Gastrocnemius medialis (tissue), 4 donors: ENCODE results near the gene LUC7L3. TPM values are rescaled to one million over a fixed set of nuclear protein-coding genes. Genes with fewer than 3 reads are reported as not detected.

Source experiments
- ATAC-seq, 2 donors: fragments of 150-250 bp; one replicate each; pipeline ENCODE4 v1.9.1; 2016
- DNase-seq, 2 donors: peaks; one replicate each; pipeline ENCODE4 v3.0.0-alpha.2; 2019
- H3K27ac ChIP-seq, 4 donors: fragments of 200-600 bp; sonication (generic); 1 replicate in 1 of 4; 2 replicates in 3 of 4; pipeline ENCODE4 v1.5.1; 2016 to 2018; ENCODE audit warnings: mild to moderate bottlenecking in 2 of 4, moderate library complexity in 1 of 4
- H3K27me3 ChIP-seq, 3 donors: fragments of 200-600 bp; sonication (generic) in 2 of 3; 1 replicate in 1 of 3; 2 replicates in 2 of 3; pipeline versions ENCODE4 v1.5.1 to v1.6.0; 2016 to 2019; ENCODE audit warnings: mild to moderate bottlenecking in 1 of 3, moderate library complexity in 1 of 3
- H3K36me3 ChIP-seq, 2 donors: fragments of 200-600 bp; sonication (generic) in 1 of 2; one replicate each; pipeline ENCODE4 v1.5.1; 2017 to 2018
- H3K4me1 ChIP-seq, 2 donors: fragments of 200-600 bp; sonication (generic) in 1 of 2; one replicate each; pipeline ENCODE4 v1.5.1; 2016 to 2017; ENCODE audit warnings: mild to moderate bottlenecking in 2 of 2
- H3K4me3 ChIP-seq, 4 donors: fragments of 200-600 bp; sonication (generic) in 3 of 4; 1 replicate in 1 of 4; 2 replicates in 3 of 4; pipeline ENCODE4 v1.5.1; 2016 to 2019; ENCODE audit warnings: mild to moderate bottlenecking in 2 of 4
- H3K9me3 ChIP-seq, 3 donors: fragments of 200-600 bp; sonication (generic) in 2 of 3; 1 replicate in 1 of 3; 2 replicates in 2 of 3; pipeline ENCODE4 v1.5.1; 2016 to 2019
- POLR2A ChIP-seq, 2 donors: fragments of 450-650 bp; IDR thresholded peaks; one replicate each; pipeline ENCODE4 v1.6.1; 2017; ENCODE audit warnings: antibody characterized with exemption in 2 of 2, mild to moderate bottlenecking in 2 of 2, moderate library complexity in 2 of 2
- in situ Hi-C, 4 donors: fragments of 200-750 bp; cut with MboI; loops; one replicate each; pipeline versions ENCODE4 v1.15.0 to v1.8.0; 2017; ENCODE audit warnings: low sequenced_read_pairs in 4 of 4
- intact Hi-C: fragments of 100-400 bp; cut with DNase I; formaldehyde crosslinking; loops from one replicate; pipeline ENCODE4 v1.15.1; 2023; ENCODE audit warnings: low total_unique reads
- total RNA-seq, 4 donors: library from RNA; depleted of rRNA; stranded (reverse); fragments of >200 nt; gene quantifications; one replicate each; pipeline versions ENCODE4 v1.1.0 to v1.2.3, GENCODE V29; 2016
- TF ChIP-seq, protein P1 (sequence below), 5 experiments: fragments of 450-650 bp in 3 of 5; fragments of 200-600 bp in 2 of 5; sonication (generic) in 2 of 5; IDR thresholded peaks in 4 of 5; conservative IDR thresholded peaks in 1 of 5; 1 replicate in 4 of 5; 2 replicates in 1 of 5; pipeline ENCODE4 v1.5.1; 2016 to 2019; ENCODE audit warnings: antibody characterized with exemption in 5 of 5, mild to moderate bottlenecking in 3 of 5, moderate library complexity in 3 of 5

The LUC7L3 gene
- total RNA-seq, 4 donors from 2014 or later = 10.4 to 67.3 (median 25.7) TPM

DNA sequence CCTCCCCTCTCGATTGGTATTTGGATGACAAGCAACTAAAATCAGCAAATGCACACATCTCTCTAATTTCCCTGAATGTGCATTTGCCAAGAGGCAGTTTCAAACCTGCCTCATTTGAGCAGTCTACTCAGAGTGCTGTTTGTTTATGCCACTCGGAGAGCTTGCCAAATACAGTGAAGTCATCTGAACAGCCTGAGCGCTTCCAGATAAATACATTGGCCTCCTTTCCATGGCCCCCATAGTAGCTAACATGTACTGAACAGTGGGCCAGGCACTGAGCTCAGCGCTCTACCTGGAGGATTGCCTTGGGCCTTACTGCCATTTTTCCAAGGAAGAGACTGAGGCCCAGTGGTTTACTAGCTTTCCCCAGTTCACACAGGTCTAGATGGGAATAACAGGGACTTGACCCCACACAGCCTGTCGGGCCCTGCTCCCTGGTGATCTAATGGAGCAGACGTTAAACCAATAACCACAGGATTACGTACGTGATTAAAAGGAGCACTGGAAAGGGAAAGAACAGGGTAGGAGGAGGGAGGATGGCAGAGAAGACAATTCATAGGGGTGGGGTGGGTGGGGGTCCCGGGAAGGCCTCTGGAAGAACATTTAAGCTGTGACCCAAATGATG, 66.7 kb downstream of the LUC7L3 start:
- ATAC-seq = no peak
- Histone ChIP-seq H3K4me3 (no peak overlapping the region), H3K27me3 (no peaks in the 10 kb centered on the region), H3K9me3 (no peaks in the 10 kb centered on the region), H3K4me1 (no peaks in the 10 kb centered on the region), H3K27ac (no peak overlapping the region), H3K36me3 (no peaks in the 10 kb centered on the region)
- DNase-seq = no peak
- TF ChIP-seq POLR2A (IDR thresholded peaks at IDR 0.05) = no peak
- TF ChIP-seq, protein P1, sequence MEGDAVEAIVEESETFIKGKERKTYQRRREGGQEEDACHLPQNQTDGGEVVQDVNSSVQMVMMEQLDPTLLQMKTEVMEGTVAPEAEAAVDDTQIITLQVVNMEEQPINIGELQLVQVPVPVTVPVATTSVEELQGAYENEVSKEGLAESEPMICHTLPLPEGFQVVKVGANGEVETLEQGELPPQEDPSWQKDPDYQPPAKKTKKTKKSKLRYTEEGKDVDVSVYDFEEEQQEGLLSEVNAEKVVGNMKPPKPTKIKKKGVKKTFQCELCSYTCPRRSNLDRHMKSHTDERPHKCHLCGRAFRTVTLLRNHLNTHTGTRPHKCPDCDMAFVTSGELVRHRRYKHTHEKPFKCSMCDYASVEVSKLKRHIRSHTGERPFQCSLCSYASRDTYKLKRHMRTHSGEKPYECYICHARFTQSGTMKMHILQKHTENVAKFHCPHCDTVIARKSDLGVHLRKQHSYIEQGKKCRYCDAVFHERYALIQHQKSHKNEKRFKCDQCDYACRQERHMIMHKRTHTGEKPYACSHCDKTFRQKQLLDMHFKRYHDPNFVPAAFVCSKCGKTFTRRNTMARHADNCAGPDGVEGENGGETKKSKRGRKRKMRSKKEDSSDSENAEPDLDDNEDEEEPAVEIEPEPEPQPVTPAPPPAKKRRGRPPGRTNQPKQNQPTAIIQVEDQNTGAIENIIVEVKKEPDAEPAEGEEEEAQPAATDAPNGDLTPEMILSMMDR (IDR thresholded peaks at IDR 0.05 in 4 of 5, conservative IDR thresholded peaks at IDR 0.05 in 1 of 5) = no peak
- intact Hi-C loops (no loop called here), in situ Hi-C loops (loop anchor here in 1 of 4 donors (10.0 kb wide), 1 partner anchor 169 kb away; no protein-coding TSS in a partner anchor)

DNA sequence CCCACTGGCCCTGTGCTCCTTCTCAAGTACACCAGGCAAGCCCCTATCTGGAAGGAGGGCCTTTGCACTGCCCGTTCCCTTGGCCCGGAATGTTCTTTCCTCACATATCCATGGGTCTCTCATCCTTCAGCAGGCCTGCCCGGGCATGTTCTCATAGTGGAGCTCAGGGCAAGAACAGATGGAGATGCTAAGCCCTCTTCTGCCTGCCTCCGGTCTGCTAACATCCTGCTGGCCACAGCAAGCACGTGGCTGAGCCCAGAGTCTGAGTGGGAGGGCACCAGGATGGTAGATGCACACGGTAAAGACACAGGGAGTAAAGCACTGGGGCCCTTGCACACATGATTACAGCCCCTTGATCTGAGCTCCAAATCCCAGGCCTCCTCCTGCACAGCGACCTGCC, 67.7 kb downstream of the LUC7L3 start:
- intact Hi-C loops (no loop called here), in situ Hi-C loops (loop anchor here in 1 of 4 donors (10.0 kb wide), 1 partner anchor 168 kb away; no protein-coding TSS in a partner anchor)
- DNase-seq (no peak), ATAC-seq (no peak)
- TF ChIP-seq POLR2A (IDR thresholded peaks at IDR 0.05) = no peak
- TF ChIP-seq, protein P1 (IDR thresholded peaks at IDR 0.05 in 4 of 5, conservative IDR thresholded peaks at IDR 0.05 in 1 of 5) = no peak
- no peak overlapping the region for H3K27ac ChIP-seq
- no peaks in the 10 kb centered on the region for H3K27me3 ChIP-seq
- H3K9me3 ChIP-seq = no peaks in the 10 kb centered on the region
- no peaks in the 10 kb centered on the region for H3K4me1 ChIP-seq
- no peaks in the 10 kb centered on the region for H3K36me3 ChIP-seq
- no peak overlapping the region for H3K4me3 ChIP-seq

DNA sequence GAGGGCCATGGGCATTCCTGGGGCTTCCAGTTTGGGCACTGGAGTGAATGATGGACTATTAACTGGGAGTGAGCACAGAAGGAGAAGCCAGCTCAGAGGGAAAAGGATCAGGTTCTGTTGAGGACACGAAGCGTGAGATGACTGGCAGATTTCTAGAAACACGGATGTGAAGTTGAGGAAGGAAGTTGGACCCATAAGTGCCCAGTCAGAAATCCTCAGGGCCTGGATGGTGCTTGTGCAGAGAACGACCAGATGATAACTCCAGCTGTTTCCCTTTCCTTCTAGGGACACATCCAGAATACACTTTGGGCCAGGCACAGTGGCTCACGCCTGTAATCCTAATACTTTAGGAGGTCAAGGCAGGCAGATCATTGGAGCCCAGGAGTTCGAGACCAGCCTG, 71.2 kb downstream of the LUC7L3 start:
- ATAC-seq (no peak), DNase-seq (no peak)
- intact Hi-C loops (no loop called here), in situ Hi-C loops (no loop called here)
- TF ChIP-seq, protein P1 (IDR thresholded peaks at IDR 0.05 in 4 of 5, conservative IDR thresholded peaks at IDR 0.05 in 1 of 5) = no peak
- no peak for TF ChIP-seq POLR2A (IDR thresholded peaks at IDR 0.05)
- Histone ChIP-seq H3K4me1 (no peaks in the 10 kb centered on the region), H3K9me3 (no peaks in the 10 kb centered on the region), H3K4me3 (no peak overlapping the region), H3K27ac (no peak overlapping the region), H3K36me3 (no peaks in the 10 kb centered on the region), H3K27me3 (no peaks in the 10 kb centered on the region)

DNA sequence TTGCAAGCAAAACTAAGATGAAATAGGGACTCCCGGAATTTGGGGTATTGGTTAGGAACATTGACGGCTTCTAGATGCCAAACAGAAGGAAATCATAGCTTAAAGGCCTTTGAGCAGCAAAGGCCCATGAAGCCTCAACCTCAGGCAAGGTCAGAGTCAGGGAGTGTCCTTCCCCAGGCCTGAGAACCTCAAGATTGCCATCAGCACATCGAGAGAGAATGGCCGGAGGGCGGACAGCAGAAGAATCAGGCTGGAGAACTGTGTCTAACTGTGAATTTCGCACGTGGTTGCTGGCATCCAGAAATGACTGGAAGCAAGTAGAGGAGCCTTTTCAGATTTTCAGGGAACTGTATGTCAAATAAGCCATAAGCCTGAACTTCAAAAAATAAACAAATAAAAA, 72.7 kb downstream of the LUC7L3 start:
- DNase-seq (no peak), ATAC-seq (no peak)
- H3K27me3 ChIP-seq = no peaks in the 10 kb centered on the region
- H3K27ac ChIP-seq = no peak overlapping the region
- no peaks in the 10 kb centered on the region for H3K36me3 ChIP-seq
- in situ Hi-C loops (no loop called here), intact Hi-C loops (no loop called here)
- H3K9me3 ChIP-seq = no peaks in the 10 kb centered on the region
- peaks cover 0 to 1% of the 10 kb centered on the region in 2 donors for H3K4me1 ChIP-seq
- H3K4me3 ChIP-seq = no peak overlapping the region
- TF ChIP-seq, protein P1 (IDR thresholded peaks at IDR 0.05 in 4 of 5, conservative IDR thresholded peaks at IDR 0.05 in 1 of 5) = no peak
- no peak for TF ChIP-seq POLR2A (IDR thresholded peaks at IDR 0.05)

DNA sequence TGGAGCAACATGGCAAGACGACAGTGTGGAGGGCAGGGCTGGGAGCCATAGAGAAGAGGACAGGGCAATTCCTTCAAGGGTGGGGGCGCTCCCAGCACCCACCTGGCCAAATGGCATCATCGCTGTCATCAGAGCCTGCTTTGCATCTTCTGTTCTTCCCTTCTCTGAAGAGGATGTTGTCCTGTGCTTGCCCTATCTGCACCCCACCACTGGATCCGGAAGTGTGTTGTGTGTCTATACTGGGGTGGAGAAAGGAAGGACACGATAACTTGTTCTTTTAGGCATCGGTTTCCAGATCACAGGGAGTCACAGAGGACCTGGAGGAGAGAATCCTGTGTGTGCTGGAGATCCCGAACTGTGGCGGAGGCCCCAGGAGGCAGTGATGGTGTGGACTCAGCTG, 73.6 kb downstream of the LUC7L3 start:
- Histone ChIP-seq H3K9me3 (no peaks in the 10 kb centered on the region), H3K27me3 (no peaks in the 10 kb centered on the region), H3K36me3 (no peaks in the 10 kb centered on the region), H3K4me3 (no peak overlapping the region), H3K4me1 (peaks cover 0 to 3% of the 10 kb centered on the region in 2 donors), H3K27ac (no peak overlapping the region)
- in situ Hi-C loops = no loop called here
- no peak for DNase-seq
- intact Hi-C loops = no loop called here
- ATAC-seq = no peak
- TF ChIP-seq, protein P1 (IDR thresholded peaks at IDR 0.05 in 4 of 5, conservative IDR thresholded peaks at IDR 0.05 in 1 of 5) = no peak
- no peak for TF ChIP-seq POLR2A (IDR thresholded peaks at IDR 0.05)
